Activated naive CD8-positive, alpha-beta T cell (primary cell): ENCODE measurements around the gene LRMDA.

ENCODE experiments used
- H3K27ac Mint-ChIP-seq: one replicate; pipeline ENCODE4 v1.8.0; 2021; ENCODE audit warnings: mixed read lengths
- H3K27me3 Mint-ChIP-seq: one replicate; pipeline ENCODE4 v1.8.0; 2021; ENCODE audit warnings: mixed read lengths
- H3K36me3 Mint-ChIP-seq: one replicate; pipeline ENCODE4 v1.8.0; 2021; ENCODE audit warnings: mixed read lengths
- H3K4me1 Mint-ChIP-seq: one replicate; pipeline ENCODE4 v1.8.0; 2021; ENCODE audit warnings: low read depth, mixed read lengths
- H3K4me3 Mint-ChIP-seq: one replicate; pipeline ENCODE4 v1.8.0; 2021; ENCODE audit warnings: mild to moderate bottlenecking, mixed read lengths
- H3K9me3 Mint-ChIP-seq: one replicate; pipeline ENCODE4 v1.8.0; 2021; ENCODE audit warnings: low read depth, mixed read lengths

LRMDA gene

GRCh38 chr10:76282061-76283025 is 850.9 kb downstream of the LRMDA start:
- H3K4me1 Mint-ChIP-seq = no peaks in the 10 kb centered on the region
- no peak overlapping the region for H3K4me3 Mint-ChIP-seq
- H3K9me3 Mint-ChIP-seq = peaks cover 8% of the 10 kb centered on the region
- peaks cover 5% of the 10 kb centered on the region for H3K27me3 Mint-ChIP-seq
- no peaks in the 10 kb centered on the region for H3K36me3 Mint-ChIP-seq
- no peak overlapping the region for H3K27ac Mint-ChIP-seq

- Mint-ChIP-seq H3K36me3 (no peaks in the 10 kb centered on the region), H3K9me3 (peaks cover 5% of the 10 kb centered on the region), H3K4me1 (no peaks in the 10 kb centered on the region), H3K27ac (no peak overlapping the region), H3K27me3 (peaks cover 5% of the 10 kb centered on the region), H3K4me3 (no peak overlapping the region)
Measured at GRCh38 chr10:76284351-76284750, 852.9 kb downstream of the LRMDA start.

- Mint-ChIP-seq H3K27ac (no peak overlapping the region), H3K4me3 (no peak overlapping the region), H3K4me1 (no peaks in the 10 kb centered on the region), H3K36me3 (no peaks in the 10 kb centered on the region), H3K27me3 (peaks cover 5% of the 10 kb centered on the region), H3K9me3 (peaks cover 5% of the 10 kb centered on the region)
Measured at GRCh38 chr10:76285012-76285411, 853.6 kb downstream of the LRMDA start.

- Mint-ChIP-seq H3K27me3 (peaks cover 5% of the 10 kb centered on the region), H3K4me3 (no peak overlapping the region), H3K4me1 (no peaks in the 10 kb centered on the region)
Measured at GRCh38 chr10:76285515-76285914, 854.1 kb downstream of the LRMDA start.

GRCh38 chr10:76286536-76286935 is 855.1 kb downstream of the LRMDA start:
- H3K27me3 Mint-ChIP-seq = peaks cover 5% of the 10 kb centered on the region
- no peaks in the 10 kb centered on the region for H3K4me1 Mint-ChIP-seq
- H3K36me3 Mint-ChIP-seq = no peaks in the 10 kb centered on the region
- H3K9me3 Mint-ChIP-seq = peaks cover 5% of the 10 kb centered on the region
- H3K27ac Mint-ChIP-seq = no peak overlapping the region
- H3K4me3 Mint-ChIP-seq = no peak overlapping the region

More at GRCh38 chr10:76285515-76285914, 854.1 kb downstream of the LRMDA start:
- Mint-ChIP-seq H3K36me3 (no peaks in the 10 kb centered on the region), H3K9me3 (peaks cover 5% of the 10 kb centered on the region), H3K27ac (no peak overlapping the region)

- peaks cover 5% of the 10 kb centered on the region for H3K9me3 Mint-ChIP-seq
- H3K4me3 Mint-ChIP-seq = no peak overlapping the region
- H3K27me3 Mint-ChIP-seq = peaks cover 5% of the 10 kb centered on the region
- H3K36me3 Mint-ChIP-seq = no peaks in the 10 kb centered on the region
- H3K4me1 Mint-ChIP-seq = no peaks in the 10 kb centered on the region
- H3K27ac Mint-ChIP-seq = no peak overlapping the region
Measured at GRCh38 chr10:76287856-76288255, 856.4 kb downstream of the LRMDA start.

GRCh38 chr10:76291175-76291574 is 859.8 kb downstream of the LRMDA start:
- no peaks in the 10 kb centered on the region for H3K4me1 Mint-ChIP-seq
- H3K27ac Mint-ChIP-seq = no peak overlapping the region

GRCh38 chr10:76291885-76292284 is 860.5 kb downstream of the LRMDA start:
- Mint-ChIP-seq H3K36me3 (no peaks in the 10 kb centered on the region), H3K4me3 (no peak overlapping the region), H3K9me3 (no peaks in the 10 kb centered on the region), H3K4me1 (no peaks in the 10 kb centered on the region), H3K27me3 (no peaks in the 10 kb centered on the region), H3K27ac (no peak overlapping the region)

More at GRCh38 chr10:76291175-76291574, 859.8 kb downstream of the LRMDA start:
- H3K4me3 Mint-ChIP-seq = no peak overlapping the region
- no peaks in the 10 kb centered on the region for H3K27me3 Mint-ChIP-seq
- H3K36me3 Mint-ChIP-seq = no peaks in the 10 kb centered on the region
- no peaks in the 10 kb centered on the region for H3K9me3 Mint-ChIP-seq

GRCh38 chr10:76296957-76297356 is 865.5 kb downstream of the LRMDA start:
- no peak overlapping the region for H3K4me3 Mint-ChIP-seq
- no peaks in the 10 kb centered on the region for H3K4me1 Mint-ChIP-seq
- no peaks in the 10 kb centered on the region for H3K27me3 Mint-ChIP-seq
- no peaks in the 10 kb centered on the region for H3K9me3 Mint-ChIP-seq
- H3K27ac Mint-ChIP-seq = no peak overlapping the region
- no peaks in the 10 kb centered on the region for H3K36me3 Mint-ChIP-seq

GRCh38 chr10:76297358-76297757 is 865.9 kb downstream of the LRMDA start:
- H3K27ac Mint-ChIP-seq = no peak overlapping the region
- H3K27me3 Mint-ChIP-seq = no peaks in the 10 kb centered on the region
- no peaks in the 10 kb centered on the region for H3K36me3 Mint-ChIP-seq
- no peaks in the 10 kb centered on the region for H3K4me1 Mint-ChIP-seq
- no peaks in the 10 kb centered on the region for H3K9me3 Mint-ChIP-seq
- no peak overlapping the region for H3K4me3 Mint-ChIP-seq

- Mint-ChIP-seq H3K36me3 (no peaks in the 10 kb centered on the region), H3K27me3 (no peaks in the 10 kb centered on the region), H3K9me3 (no peaks in the 10 kb centered on the region), H3K4me3 (no peak overlapping the region), H3K4me1 (no peaks in the 10 kb centered on the region), H3K27ac (no peak overlapping the region)
Measured at GRCh38 chr10:76297780-76298281, 866.4 kb downstream of the LRMDA start.

GRCh38 chr10:76298329-76298728 is 866.9 kb downstream of the LRMDA start:
- no peaks in the 10 kb centered on the region for H3K27me3 Mint-ChIP-seq
- no peak overlapping the region for H3K27ac Mint-ChIP-seq
- no peaks in the 10 kb centered on the region for H3K36me3 Mint-ChIP-seq
- H3K4me3 Mint-ChIP-seq = no peak overlapping the region
- no peaks in the 10 kb centered on the region for H3K9me3 Mint-ChIP-seq
- no peaks in the 10 kb centered on the region for H3K4me1 Mint-ChIP-seq

GRCh38 chr10:76299501-76299900 is 868.1 kb downstream of the LRMDA start:
- Mint-ChIP-seq H3K9me3 (no peaks in the 10 kb centered on the region), H3K4me3 (no peak overlapping the region), H3K27ac (no peak overlapping the region), H3K36me3 (no peaks in the 10 kb centered on the region), H3K27me3 (no peaks in the 10 kb centered on the region), H3K4me1 (no peaks in the 10 kb centered on the region)

- Mint-ChIP-seq H3K9me3 (no peaks in the 10 kb centered on the region), H3K4me1 (no peaks in the 10 kb centered on the region), H3K27me3 (no peaks in the 10 kb centered on the region), H3K36me3 (no peaks in the 10 kb centered on the region), H3K4me3 (no peak overlapping the region), H3K27ac (no peak overlapping the region)
Measured at GRCh38 chr10:76301211-76301610, 869.8 kb downstream of the LRMDA start.

- Mint-ChIP-seq H3K4me1 (no peaks in the 10 kb centered on the region), H3K9me3 (no peaks in the 10 kb centered on the region), H3K27me3 (no peaks in the 10 kb centered on the region), H3K36me3 (no peaks in the 10 kb centered on the region), H3K27ac (no peak overlapping the region), H3K4me3 (no peak overlapping the region)
Measured at GRCh38 chr10:76301950-76302349, 870.5 kb downstream of the LRMDA start.
